Measurements from ENCODE around the gene ADCK2. TPM values are rescaled to one million over a fixed set of nuclear protein-coding genes. Genes with fewer than 3 reads are reported as not detected.
"Not testable (repeated sequence)": the region's sequence is repeated elsewhere in the genome, so short reads cannot be mapped to it uniquely, and the experiment has no call there.

Gene ADCK2
- polyA plus RNA-seq, 1 donor (not counting 4 experiments of a cell fraction or from before 2014, with no cell fraction given): 9.5 TPM

GRCh38 chr7:140669352-140669751 is 3.4 kb upstream of the ADCK2 start:
- peaks cover 11% of the 10 kb centered on the region for H3K4me1 ChIP-seq (ENCODE audit: control insufficient read depth, extremely low read depth, insufficient read depth, low read length)
- no peaks in the 10 kb centered on the region for H3K79me2 ChIP-seq (ENCODE audit: control insufficient read depth, insufficient read depth, low read length)
- no peaks in the 10 kb centered on the region for H3K36me3 ChIP-seq (ENCODE audit: control insufficient read depth in 2 of 2, extremely low read depth in 1 of 2, insufficient read depth in 2 of 2, low read length in 2 of 2)
- dilution Hi-C loops (cut with MboI; ENCODE audit: extremely low pct_ligation_motif_present, low sequenced_read_pairs): no loop called here
- H3K4me3 ChIP-seq (ENCODE audit: control insufficient read depth in 2 of 3, extremely low read depth in 1 of 3, insufficient read depth in 2 of 3, low read depth in 1 of 3, low read length in 3 of 3): no peak overlapping the region
- H3K27me3 ChIP-seq (ENCODE audit: control insufficient read depth, extremely low read depth, insufficient read depth, low read length): no peaks in the 10 kb centered on the region
- DNase-seq (ENCODE audit: low read depth, low spot score) (no peak), FAIRE-seq (no peak)
- H3K9me3 ChIP-seq (ENCODE audit: control insufficient read depth, low read depth, low read length): no peaks in the 10 kb centered on the region
- no peak overlapping the region for H3K27ac ChIP-seq (ENCODE audit: control insufficient read depth, insufficient read depth, low read length)
- H3K9ac ChIP-seq (ENCODE audit: control insufficient read depth, extremely low read depth, insufficient read depth, low read length): no peak overlapping the region
- H2AFZ ChIP-seq (ENCODE audit: control insufficient read depth, low read length): no peak overlapping the region
- no peaks in the 10 kb centered on the region for H3K9me1 ChIP-seq (ENCODE audit: control insufficient read depth, extremely low read depth, insufficient read depth, low read length)
- H4K20me1 ChIP-seq (ENCODE audit: control insufficient read depth, extremely low read depth, insufficient read depth, low read length): no peaks in the 10 kb centered on the region
- H3K4me2 ChIP-seq (ENCODE audit: control insufficient read depth, extremely low read depth, insufficient read depth, low read depth, low read length): no peak overlapping the region
- TF ChIP-seq, protein P1, sequence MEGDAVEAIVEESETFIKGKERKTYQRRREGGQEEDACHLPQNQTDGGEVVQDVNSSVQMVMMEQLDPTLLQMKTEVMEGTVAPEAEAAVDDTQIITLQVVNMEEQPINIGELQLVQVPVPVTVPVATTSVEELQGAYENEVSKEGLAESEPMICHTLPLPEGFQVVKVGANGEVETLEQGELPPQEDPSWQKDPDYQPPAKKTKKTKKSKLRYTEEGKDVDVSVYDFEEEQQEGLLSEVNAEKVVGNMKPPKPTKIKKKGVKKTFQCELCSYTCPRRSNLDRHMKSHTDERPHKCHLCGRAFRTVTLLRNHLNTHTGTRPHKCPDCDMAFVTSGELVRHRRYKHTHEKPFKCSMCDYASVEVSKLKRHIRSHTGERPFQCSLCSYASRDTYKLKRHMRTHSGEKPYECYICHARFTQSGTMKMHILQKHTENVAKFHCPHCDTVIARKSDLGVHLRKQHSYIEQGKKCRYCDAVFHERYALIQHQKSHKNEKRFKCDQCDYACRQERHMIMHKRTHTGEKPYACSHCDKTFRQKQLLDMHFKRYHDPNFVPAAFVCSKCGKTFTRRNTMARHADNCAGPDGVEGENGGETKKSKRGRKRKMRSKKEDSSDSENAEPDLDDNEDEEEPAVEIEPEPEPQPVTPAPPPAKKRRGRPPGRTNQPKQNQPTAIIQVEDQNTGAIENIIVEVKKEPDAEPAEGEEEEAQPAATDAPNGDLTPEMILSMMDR (optimal IDR thresholded peaks at IDR 0.05 in 1 of 3, IDR thresholded peaks at IDR 0.05 in 1 of 3, conservative IDR thresholded peaks at IDR 0.05 in 1 of 3; ENCODE audit: extremely low read depth in 1 of 3, insufficient read depth in 2 of 3, low read length in 3 of 3): no peak
- TF ChIP-seq EZH2 (IDR thresholded peaks at IDR 0.05; ENCODE audit: low read length): no peak

DNA sequence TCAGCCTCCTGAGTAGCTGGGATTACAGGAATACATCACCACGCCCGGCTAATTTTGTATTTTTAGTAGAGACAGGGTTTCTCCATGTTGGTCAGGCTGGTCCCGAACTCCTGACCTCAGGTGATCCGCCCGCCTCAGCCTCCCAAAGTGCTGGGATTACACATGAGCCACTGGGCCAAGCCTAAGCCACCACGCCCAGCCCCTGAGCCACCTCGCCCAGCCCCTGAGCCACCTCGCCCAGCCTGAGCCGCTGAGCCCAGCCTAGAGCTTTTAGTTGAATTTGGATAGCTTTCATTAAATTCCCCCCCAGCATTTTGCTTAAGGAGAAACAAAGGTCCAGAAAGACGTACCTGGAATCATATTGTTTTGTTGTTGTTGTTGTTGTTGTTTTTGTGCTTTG is 2.9 kb upstream of the ADCK2 start:
- H3K36me3 ChIP-seq (ENCODE audit: control insufficient read depth in 2 of 2, extremely low read depth in 1 of 2, insufficient read depth in 2 of 2, low read length in 2 of 2); H3K27ac ChIP-seq (ENCODE audit: control insufficient read depth, insufficient read depth, low read length); H3K9me1 ChIP-seq (ENCODE audit: control insufficient read depth, extremely low read depth, insufficient read depth, low read length); DNase-seq (ENCODE audit: low read depth, low spot score); FAIRE-seq; H4K20me1 ChIP-seq (ENCODE audit: control insufficient read depth, extremely low read depth, insufficient read depth, low read length); H3K9ac ChIP-seq (ENCODE audit: control insufficient read depth, extremely low read depth, insufficient read depth, low read length); H3K9me3 ChIP-seq (ENCODE audit: control insufficient read depth, low read depth, low read length); H3K4me2 ChIP-seq (ENCODE audit: control insufficient read depth, extremely low read depth, insufficient read depth, low read depth, low read length); H2AFZ ChIP-seq (ENCODE audit: control insufficient read depth, low read length); H3K79me2 ChIP-seq (ENCODE audit: control insufficient read depth, insufficient read depth, low read length); H3K27me3 ChIP-seq (ENCODE audit: control insufficient read depth, extremely low read depth, insufficient read depth, low read length); dilution Hi-C loops (cut with MboI; ENCODE audit: extremely low pct_ligation_motif_present, low sequenced_read_pairs); H3K4me3 ChIP-seq (ENCODE audit: control insufficient read depth in 2 of 3, extremely low read depth in 1 of 3, insufficient read depth in 2 of 3, low read depth in 1 of 3, low read length in 3 of 3): not testable (repeated sequence)
- peaks cover 16% of the 10 kb centered on the region for H3K4me1 ChIP-seq (ENCODE audit: control insufficient read depth, extremely low read depth, insufficient read depth, low read length)

GRCh38 chr7:140670343-140670935 is 2.3 kb upstream of the ADCK2 start:
- dilution Hi-C loops (cut with MboI; ENCODE audit: extremely low pct_ligation_motif_present, low sequenced_read_pairs): no loop called here
- Histone ChIP-seq H3K9me1 (ENCODE audit: control insufficient read depth, extremely low read depth, insufficient read depth, low read length) (no peaks in the 10 kb centered on the region), H3K9ac (ENCODE audit: control insufficient read depth, extremely low read depth, insufficient read depth, low read length) (no peak overlapping the region), H4K20me1 (ENCODE audit: control insufficient read depth, extremely low read depth, insufficient read depth, low read length) (no peaks in the 10 kb centered on the region), H3K9me3 (ENCODE audit: control insufficient read depth, low read depth, low read length) (no peaks in the 10 kb centered on the region), H3K4me3 (ENCODE audit: control insufficient read depth in 2 of 3, extremely low read depth in 1 of 3, insufficient read depth in 2 of 3, low read depth in 1 of 3, low read length in 3 of 3) (no peak overlapping the region), H3K27me3 (ENCODE audit: control insufficient read depth, extremely low read depth, insufficient read depth, low read length) (no peaks in the 10 kb centered on the region), H3K36me3 (ENCODE audit: control insufficient read depth in 2 of 2, extremely low read depth in 1 of 2, insufficient read depth in 2 of 2, low read length in 2 of 2) (no peaks in the 10 kb centered on the region), H3K4me1 (ENCODE audit: control insufficient read depth, extremely low read depth, insufficient read depth, low read length) (peaks cover 16% of the 10 kb centered on the region), H3K4me2 (ENCODE audit: control insufficient read depth, extremely low read depth, insufficient read depth, low read depth, low read length) (no peak overlapping the region), H3K79me2 (ENCODE audit: control insufficient read depth, insufficient read depth, low read length) (no peaks in the 10 kb centered on the region), H2AFZ (ENCODE audit: control insufficient read depth, low read length) (no peak overlapping the region), H3K27ac (ENCODE audit: control insufficient read depth, insufficient read depth, low read length) (no peak overlapping the region)
- TF ChIP-seq, protein P1 (optimal IDR thresholded peaks at IDR 0.05 in 1 of 3, IDR thresholded peaks at IDR 0.05 in 1 of 3, conservative IDR thresholded peaks at IDR 0.05 in 1 of 3; ENCODE audit: extremely low read depth in 1 of 3, insufficient read depth in 2 of 3, low read length in 3 of 3): no peak
- no peak for TF ChIP-seq EZH2 (IDR thresholded peaks at IDR 0.05; ENCODE audit: low read length)
- FAIRE-seq (no peak), DNase-seq (ENCODE audit: low read depth, low spot score) (no peak)

All from keratinocyte (primary cell).